Uterus (tissue), 4 donors: ENCODE data around the gene BICD2. TPM values are rescaled to one million over a fixed set of nuclear protein-coding genes. Genes with fewer than 3 reads are reported as not detected.
"Not testable (repeated sequence)": the region's sequence is repeated elsewhere in the genome, so short reads cannot be mapped to it uniquely, and the experiment has no call there.

Experiments
- DNase-seq, 2 donors: peaks; one replicate each; pipeline ENCODE4 v3.0.0-alpha.2; 2019 to 2020
- H3K27ac ChIP-seq, 2 donors: fragments of 200-600 bp; sonication (generic); 1 replicate in 1 of 2; 2 replicates in 1 of 2; pipeline ENCODE4 v1.5.1; 2016 to 2018
- H3K27me3 ChIP-seq, 2 donors: fragments of 200-600 bp; sonication (generic); one replicate each; pipeline ENCODE4 v1.5.1; 2018 to 2019; ENCODE audit warnings: control low read depth in 1 of 2
- H3K36me3 ChIP-seq, 2 donors: fragments of 200-600 bp; sonication (generic); one replicate each; pipeline ENCODE4 v1.5.1; 2019; ENCODE audit warnings: control low read depth in 1 of 2
- H3K4me1 ChIP-seq, 2 donors: fragments of 200-600 bp; sonication (generic); one replicate each; pipeline ENCODE4 v1.5.1; 2018 to 2019; ENCODE audit warnings: control low read depth in 1 of 2
- H3K4me3 ChIP-seq, 2 donors: fragments of 200-600 bp; sonication (generic); 1 replicate in 1 of 2; 2 replicates in 1 of 2; pipeline ENCODE4 v1.5.1; 2018 to 2019; ENCODE audit warnings: mild to moderate bottlenecking in 1 of 2
- H3K9me3 ChIP-seq, 2 donors: fragments of 200-600 bp; sonication (generic); one replicate each; pipeline ENCODE4 v1.5.1; 2019; ENCODE audit warnings: control low read depth in 1 of 2
- CTCF ChIP-seq, 4 experiments: fragments of 200-600 bp in 2 of 4; fragments of 450-650 bp in 2 of 4; sonication (generic) in 2 of 4; IDR thresholded peaks; one replicate each; pipeline ENCODE4 v1.5.1; 2016 to 2019; ENCODE audit warnings: antibody characterized with exemption in 4 of 4, mild to moderate bottlenecking in 2 of 4, moderate library complexity in 1 of 4
- POLR2A ChIP-seq, 2 donors: fragments of 450-650 bp; IDR thresholded peaks; one replicate each; pipeline ENCODE4 v1.6.1; 2016; ENCODE audit warnings: antibody characterized with exemption in 2 of 2, mild to moderate bottlenecking in 1 of 2, moderate library complexity in 1 of 2
- intact Hi-C: fragments of 100-400 bp; cut with DNase I; formaldehyde crosslinking; loops from one replicate; pipeline ENCODE4 v1.15.1; 2023; ENCODE audit warnings: low total_unique reads
- total RNA-seq, 4 donors: library from RNA; depleted of rRNA in 3 of 4; stranded (reverse); fragments of >200 nt in 3 of 4; gene quantifications; one replicate each; pipeline versions ENCODE4 v1.1.0 to v1.2.4, GENCODE V29; 2014 to 2023
- donor health status: DM: yes; HTN: yes; CAD: no.

BICD2 gene
- total RNA-seq, 4 donors from 2014 or later: 5.6 to 45.1 (median 22.8) TPM

DNA sequence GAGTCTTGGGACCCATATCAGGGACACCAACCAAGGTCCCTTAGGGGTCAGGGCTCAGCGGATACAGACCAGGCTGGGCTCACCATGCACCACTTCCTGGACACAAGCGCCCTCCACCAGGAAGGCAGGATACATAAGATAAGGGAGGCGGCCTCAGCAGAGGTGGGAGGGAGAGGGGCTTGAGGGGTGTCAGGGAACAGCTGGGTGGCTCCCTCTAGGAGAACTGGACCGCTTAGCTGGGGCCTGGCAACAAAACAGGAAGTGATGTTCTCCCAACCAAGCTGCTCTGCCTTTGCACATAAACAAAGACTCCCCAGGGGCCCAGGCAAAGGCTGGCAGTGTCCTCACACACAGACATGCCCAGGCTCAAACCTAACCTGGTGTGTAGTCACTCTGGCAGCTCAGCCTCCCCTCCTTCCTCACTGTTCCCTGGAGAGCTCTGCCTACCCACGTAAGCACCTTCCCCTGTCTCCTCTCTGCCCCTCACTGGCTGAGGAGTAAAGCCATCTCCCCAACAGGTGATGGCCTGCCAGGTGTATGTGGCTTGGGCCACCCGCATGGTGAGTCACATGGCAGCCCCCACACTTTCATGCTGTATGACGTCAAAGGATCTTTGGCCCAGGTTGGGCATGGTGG, 5.8 kb upstream of the BICD2 start:
- H3K9me3 ChIP-seq: no peaks in the 10 kb centered on the region
- H3K27ac ChIP-seq: no peak overlapping the region
- H3K4me3 ChIP-seq: no peak overlapping the region
- TF ChIP-seq POLR2A (IDR thresholded peaks at IDR 0.05) (no peak), CTCF (IDR thresholded peaks at IDR 0.05) (no peak)
- no peak for DNase-seq
- H3K36me3 ChIP-seq: no peaks in the 10 kb centered on the region
- H3K27me3 ChIP-seq: no peaks in the 10 kb centered on the region
- intact Hi-C loops: no loop called here
- no peaks in the 10 kb centered on the region for H3K4me1 ChIP-seq

- Histone ChIP-seq H3K9me3 (no peaks in the 10 kb centered on the region), H3K4me3 (no peak overlapping the region), H3K27me3 (no peaks in the 10 kb centered on the region), H3K4me1 (no peaks in the 10 kb centered on the region), H3K27ac (no peak overlapping the region), H3K36me3 (no peaks in the 10 kb centered on the region)
- TF ChIP-seq CTCF (IDR thresholded peaks at IDR 0.05): no peak
- no peak for TF ChIP-seq POLR2A (IDR thresholded peaks at IDR 0.05)
- no peak for DNase-seq
- intact Hi-C loops: no loop called here
These were observed 5.3 kb upstream of the BICD2 start for GRCh38 chr9:92769990-92770359.

GRCh38 chr9:92769286-92769685, 4.7 kb upstream of the BICD2 start:
- intact Hi-C loops: no loop called here
- H3K27ac ChIP-seq: no peak overlapping the region
- H3K4me3 ChIP-seq: no peak overlapping the region
- no peaks in the 10 kb centered on the region for H3K9me3 ChIP-seq
- H3K4me1 ChIP-seq: no peaks in the 10 kb centered on the region
- no peak for DNase-seq
- TF ChIP-seq CTCF (IDR thresholded peaks at IDR 0.05) (no peak), POLR2A (IDR thresholded peaks at IDR 0.05) (no peak)
- H3K27me3 ChIP-seq: no peaks in the 10 kb centered on the region
- no peaks in the 10 kb centered on the region for H3K36me3 ChIP-seq

GRCh38 chr9:92768816-92769215, 4.2 kb upstream of the BICD2 start:
- H3K4me3 ChIP-seq, H3K9me3 ChIP-seq, intact Hi-C loops, H3K27ac ChIP-seq, H3K4me1 ChIP-seq, H3K36me3 ChIP-seq, DNase-seq, H3K27me3 ChIP-seq: not testable (repeated sequence)

DNA sequence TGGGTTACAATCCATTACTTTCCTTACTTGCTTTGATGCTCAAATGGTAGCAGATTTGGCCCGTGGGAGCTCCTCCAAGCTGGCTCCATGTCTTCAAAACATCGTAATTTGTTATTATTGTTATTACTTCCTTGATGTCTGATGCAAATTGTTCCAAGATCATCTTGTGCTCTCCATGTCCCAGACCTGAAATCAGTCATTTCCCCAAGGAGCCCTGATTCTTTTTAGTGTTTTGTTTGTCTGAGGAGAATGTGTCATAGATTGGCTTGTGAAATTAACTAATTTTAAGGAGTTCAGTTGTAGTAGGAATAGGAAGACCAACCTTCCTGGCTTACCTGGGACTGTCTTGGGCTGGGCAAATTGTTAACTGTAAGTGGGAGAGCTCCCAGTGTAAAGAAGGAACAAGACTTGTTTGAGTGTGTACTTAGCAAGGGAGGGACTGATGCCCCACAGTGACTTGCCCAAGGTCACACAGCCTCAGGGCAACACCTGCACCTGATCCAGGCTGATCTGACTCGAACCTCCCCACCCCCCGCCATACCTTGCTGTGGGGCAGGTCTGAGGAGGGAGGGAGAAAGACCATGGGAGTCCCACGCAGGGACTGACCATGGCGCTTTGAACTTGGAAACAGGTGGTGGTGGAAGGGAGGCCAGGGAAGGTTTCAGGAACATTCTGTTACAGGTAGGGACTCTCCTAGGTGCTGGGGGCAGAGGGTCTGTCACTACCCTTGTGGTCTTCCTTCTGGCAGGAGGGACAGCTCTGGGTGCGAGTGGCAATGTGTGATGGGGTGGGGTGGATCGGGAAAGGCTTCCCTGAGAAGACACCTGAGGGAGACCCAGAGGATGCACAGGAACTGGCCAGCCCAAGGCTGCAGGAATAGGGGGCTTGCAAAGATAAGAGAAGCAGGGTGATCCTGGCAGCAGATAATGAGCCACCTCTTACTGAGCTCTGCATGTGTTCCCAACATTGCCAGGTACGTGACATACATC, 2.7 kb upstream of the BICD2 start:
- TF ChIP-seq POLR2A (IDR thresholded peaks at IDR 0.05) (no peak), CTCF (IDR thresholded peaks at IDR 0.05) (no peak)
- Histone ChIP-seq H3K36me3 (no peaks in the 10 kb centered on the region), H3K27me3 (no peaks in the 10 kb centered on the region)

More for the DNA sequence above, 2.7 kb upstream of the BICD2 start:
- H3K9me3 ChIP-seq: no peaks in the 10 kb centered on the region
- intact Hi-C loops: no loop called here
- H3K4me1 ChIP-seq: peaks cover 0 to 6% of the 10 kb centered on the region in 2 donors
- no peak overlapping the region for H3K4me3 ChIP-seq
- no peak overlapping the region for H3K27ac ChIP-seq
- no peak for DNase-seq
